ENCODE data around the gene RNU6-9. TPM values are rescaled to one million over a fixed set of nuclear protein-coding genes. Genes with fewer than 3 reads are reported as not detected.

The RNU6-9 gene
- total RNA-seq = not detected

- TF ChIP-seq CTCF (IDR thresholded peaks at IDR 0.05; ENCODE audit: low read depth) = no peak
These were observed at the start of gene RNU6-9, which contains the start of gene MED16 for GRCh38 chr19:892894-893689. RNU6-9 (plus strand) TSS chr19:893484. MED16 (minus strand) TSS chr19:893187; CDS start chr19:891131, 2,056 bp downstream.

DNA sequence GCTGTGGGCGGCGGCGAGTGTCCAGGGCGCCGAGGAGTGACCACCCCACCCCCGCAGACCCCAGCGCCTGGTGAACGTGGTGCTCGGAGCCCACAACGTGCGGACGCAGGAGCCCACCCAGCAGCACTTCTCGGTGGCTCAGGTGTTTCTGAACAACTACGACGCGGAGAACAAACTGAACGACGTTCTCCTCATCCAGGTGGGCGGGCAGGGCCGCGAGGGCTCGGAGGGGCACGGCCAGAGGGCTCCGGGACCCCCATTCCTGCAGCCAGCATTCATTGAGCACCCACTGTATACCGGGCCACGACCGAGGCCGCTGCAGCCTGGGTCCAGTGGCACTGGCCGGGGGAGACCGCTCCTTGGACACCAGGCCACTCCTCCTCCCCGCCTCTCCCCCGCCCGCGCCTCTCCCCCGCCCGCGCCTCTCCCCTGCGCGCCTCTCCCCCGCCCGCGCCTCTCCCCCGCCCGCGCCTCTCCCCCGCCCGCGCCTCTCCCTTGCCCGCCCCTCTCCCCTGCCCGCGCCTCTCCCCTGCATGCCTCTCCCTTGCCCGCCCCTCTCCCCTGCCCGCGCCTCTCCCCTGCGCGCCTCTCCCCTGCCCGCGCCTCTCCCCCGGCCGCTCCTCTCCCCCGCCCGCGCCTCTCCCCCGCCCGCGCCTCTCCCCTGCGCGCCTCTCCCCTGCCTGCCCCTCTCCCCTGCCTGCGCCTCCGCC, 49.3 kb upstream of the RNU6-9 start:
- no peak for TF ChIP-seq CTCF (IDR thresholded peaks at IDR 0.05; ENCODE audit: low read depth)

DNA sequence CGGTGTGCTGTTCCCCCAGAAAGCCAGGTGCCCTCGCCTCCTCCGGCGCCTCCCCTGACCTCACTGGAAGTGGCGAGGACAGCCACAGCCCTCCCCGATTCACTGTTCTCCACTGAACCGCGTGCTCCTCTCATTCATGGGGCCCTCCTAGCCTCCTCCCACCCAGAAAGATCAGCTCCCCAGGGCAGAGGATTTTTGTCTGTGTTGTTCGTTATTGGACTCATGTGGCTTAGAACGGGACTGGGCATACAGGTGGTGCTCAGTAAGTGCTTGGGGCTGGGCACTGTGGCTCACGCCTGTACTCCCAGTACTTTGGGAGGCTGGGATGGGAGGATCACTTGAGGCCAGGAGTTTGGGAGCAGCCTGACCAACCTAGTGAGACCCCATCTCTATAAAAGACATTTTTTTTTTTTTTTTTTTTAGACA, 48.7 kb upstream of the RNU6-9 start:
- TF ChIP-seq CTCF (IDR thresholded peaks at IDR 0.05; ENCODE audit: low read depth) = no peak

DNA sequence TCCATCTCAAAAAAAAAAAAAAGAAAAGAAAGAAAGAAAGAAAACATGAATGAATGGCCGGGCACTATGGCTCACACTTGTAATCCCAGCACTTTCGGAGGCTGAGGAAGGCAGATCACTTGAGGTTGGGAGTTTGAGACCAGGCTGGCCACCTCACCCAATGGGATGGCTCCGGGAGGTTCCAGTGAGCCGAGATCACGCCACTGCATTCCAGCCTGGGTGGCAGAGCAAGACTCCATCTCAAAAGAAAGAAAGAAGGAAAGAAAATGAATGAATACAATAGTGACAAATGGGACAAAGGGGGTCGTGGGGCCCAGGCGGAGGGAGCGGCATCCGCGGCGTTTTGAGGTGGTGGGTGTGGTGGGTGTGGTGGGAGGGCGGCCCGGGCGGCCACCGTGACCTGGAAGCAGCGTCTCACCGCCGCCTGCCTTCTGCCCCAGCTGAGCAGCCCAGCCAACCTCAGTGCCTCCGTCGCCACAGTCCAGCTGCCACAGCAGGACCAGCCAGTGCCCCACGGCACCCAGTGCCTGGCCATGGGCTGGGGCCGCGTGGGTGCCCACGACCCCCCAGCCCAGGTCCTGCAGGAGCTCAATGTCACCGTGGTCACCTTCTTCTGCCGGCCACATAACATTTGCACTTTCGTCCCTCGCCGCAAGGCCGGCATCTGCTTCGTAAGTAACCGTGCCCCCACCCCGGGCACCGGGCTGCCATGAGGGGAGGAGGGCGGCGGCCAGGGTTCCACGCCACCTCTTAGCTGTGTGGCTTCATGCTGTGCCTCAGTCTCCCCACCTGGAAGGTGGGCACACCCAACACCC, 47.4 kb upstream of the RNU6-9 start:
- no peak for TF ChIP-seq CTCF (IDR thresholded peaks at IDR 0.05; ENCODE audit: low read depth)

- TF ChIP-seq CTCF (IDR thresholded peaks at IDR 0.05; ENCODE audit: low read depth) = no peak
These were observed 44.8 kb upstream of the RNU6-9 start for GRCh38 chr19:848386-848921.

- no peak for TF ChIP-seq CTCF (IDR thresholded peaks at IDR 0.05; ENCODE audit: low read depth)
These were observed 42.9 kb upstream of the RNU6-9 start for GRCh38 chr19:850221-850978.
